ENCODE data around the gene OR7C1.

DNA sequence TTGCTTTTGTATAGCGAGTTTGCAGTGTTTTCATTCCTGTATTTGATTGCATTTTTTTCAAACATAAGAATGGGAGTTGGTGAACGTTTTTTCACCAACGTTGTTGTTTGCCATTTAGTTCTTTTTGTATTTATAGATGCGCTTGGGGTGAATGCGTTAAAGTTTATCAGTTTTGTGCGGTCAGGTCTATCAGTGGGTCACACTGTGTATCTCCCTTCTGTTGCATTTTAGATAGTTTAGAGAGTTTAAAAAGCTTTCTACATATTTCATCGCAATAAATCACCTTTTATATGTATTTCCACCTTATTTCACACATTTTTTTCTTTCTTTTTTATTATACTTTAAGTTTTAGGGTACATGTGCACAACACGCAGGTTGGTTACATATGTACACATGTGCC lies 16.4 kb downstream of the OR7C1 start:
- TF ChIP-seq, protein P1, sequence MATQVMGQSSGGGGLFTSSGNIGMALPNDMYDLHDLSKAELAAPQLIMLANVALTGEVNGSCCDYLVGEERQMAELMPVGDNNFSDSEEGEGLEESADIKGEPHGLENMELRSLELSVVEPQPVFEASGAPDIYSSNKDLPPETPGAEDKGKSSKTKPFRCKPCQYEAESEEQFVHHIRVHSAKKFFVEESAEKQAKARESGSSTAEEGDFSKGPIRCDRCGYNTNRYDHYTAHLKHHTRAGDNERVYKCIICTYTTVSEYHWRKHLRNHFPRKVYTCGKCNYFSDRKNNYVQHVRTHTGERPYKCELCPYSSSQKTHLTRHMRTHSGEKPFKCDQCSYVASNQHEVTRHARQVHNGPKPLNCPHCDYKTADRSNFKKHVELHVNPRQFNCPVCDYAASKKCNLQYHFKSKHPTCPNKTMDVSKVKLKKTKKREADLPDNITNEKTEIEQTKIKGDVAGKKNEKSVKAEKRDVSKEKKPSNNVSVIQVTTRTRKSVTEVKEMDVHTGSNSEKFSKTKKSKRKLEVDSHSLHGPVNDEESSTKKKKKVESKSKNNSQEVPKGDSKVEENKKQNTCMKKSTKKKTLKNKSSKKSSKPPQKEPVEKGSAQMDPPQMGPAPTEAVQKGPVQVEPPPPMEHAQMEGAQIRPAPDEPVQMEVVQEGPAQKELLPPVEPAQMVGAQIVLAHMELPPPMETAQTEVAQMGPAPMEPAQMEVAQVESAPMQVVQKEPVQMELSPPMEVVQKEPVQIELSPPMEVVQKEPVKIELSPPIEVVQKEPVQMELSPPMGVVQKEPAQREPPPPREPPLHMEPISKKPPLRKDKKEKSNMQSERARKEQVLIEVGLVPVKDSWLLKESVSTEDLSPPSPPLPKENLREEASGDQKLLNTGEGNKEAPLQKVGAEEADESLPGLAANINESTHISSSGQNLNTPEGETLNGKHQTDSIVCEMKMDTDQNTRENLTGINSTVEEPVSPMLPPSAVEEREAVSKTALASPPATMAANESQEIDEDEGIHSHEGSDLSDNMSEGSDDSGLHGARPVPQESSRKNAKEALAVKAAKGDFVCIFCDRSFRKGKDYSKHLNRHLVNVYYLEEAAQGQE (IDR thresholded peaks at IDR 0.05; ENCODE audit: low read depth): no peak
- TF ChIP-seq, protein P2, sequence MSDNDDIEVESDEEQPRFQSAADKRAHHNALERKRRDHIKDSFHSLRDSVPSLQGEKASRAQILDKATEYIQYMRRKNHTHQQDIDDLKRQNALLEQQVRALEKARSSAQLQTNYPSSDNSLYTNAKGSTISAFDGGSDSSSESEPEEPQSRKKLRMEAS (IDR thresholded peaks at IDR 0.05): no peak
- TF ChIP-seq YY1 (IDR thresholded peaks at IDR 0.05; ENCODE audit: low read depth) (no peak), CREB1 (IDR thresholded peaks at IDR 0.05; ENCODE audit: low read depth) (no peak)
